Activated naive CD4-positive, alpha-beta T cell treated with Interleukin-2 at 50 U/mL for 16 hours (primary cell): Measurements from ENCODE around the gene ATXN1.
"Not testable (repeated sequence)": the region's sequence is repeated elsewhere in the genome, so short reads cannot be mapped to it uniquely, and the experiment has no call there.

ENCODE experiments used
- DNase-seq: peaks from one replicate; pipeline ENCODE4 v3.0.0-alpha.2; 2020

ATXN1 gene

DNA sequence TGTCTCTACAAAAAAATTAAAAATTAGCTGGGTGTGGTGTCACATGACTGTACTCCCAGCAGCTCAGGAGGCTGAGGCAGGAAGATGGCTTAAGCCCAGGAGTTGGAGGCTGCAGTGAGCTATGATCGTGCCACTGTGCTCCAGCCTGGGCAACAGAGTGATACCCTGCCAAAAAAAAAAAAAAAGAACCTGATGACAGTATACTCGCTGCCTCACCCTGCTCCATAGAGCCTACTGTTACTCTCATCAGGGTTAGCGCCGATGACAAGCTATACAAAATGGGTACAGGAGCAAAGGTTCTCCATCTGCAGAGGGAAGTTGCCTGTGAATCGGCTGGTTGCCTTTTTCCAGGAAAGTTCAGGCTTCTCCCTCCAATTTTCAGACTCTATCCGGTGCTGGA, 469.5 kb downstream of the ATXN1 start:
- DNase-seq, result no peak

DNA sequence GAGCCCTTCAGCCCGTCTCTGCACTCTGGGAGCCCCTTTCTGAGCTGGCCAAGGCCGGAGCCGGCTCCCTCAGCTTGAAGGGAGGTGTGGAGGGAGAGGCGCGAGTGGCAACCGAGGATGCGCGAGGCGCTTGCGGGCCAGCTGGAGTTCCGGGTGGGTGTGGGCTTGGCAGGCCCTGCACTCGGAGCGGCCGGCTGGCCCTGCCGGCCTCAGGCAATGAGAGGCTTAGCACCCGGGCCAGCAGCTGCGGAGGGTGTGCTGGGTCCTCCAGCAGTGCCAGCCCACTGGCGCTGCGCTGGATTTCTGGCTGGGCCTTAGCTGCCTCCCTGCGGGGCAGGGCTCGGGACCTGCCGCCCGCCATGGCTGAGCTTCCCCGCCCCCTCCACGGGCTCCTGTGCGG, 473.1 kb downstream of the ATXN1 start:
- DNase-seq, result no peak

DNA sequence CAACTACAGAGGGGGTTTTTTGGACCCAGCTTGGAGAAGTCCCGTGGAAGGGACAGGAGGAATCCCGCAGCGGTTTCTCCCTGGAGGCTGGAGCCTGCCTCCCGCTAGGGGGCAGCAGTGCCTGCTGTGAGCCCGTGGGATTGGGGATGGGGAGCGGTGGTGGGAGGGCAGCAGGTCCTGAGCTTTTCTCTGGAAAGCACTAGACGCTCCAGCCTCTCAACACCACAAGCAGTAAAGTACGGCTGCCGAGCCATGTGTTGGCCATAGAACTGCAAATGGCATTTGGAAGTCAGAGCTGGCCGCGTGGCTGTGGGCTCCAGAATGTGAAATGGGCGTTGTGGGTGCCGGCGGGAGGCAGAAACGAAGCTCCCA, 475.1 kb downstream of the ATXN1 start:
- peak; percentile 29 for DNase-seq

DNA sequence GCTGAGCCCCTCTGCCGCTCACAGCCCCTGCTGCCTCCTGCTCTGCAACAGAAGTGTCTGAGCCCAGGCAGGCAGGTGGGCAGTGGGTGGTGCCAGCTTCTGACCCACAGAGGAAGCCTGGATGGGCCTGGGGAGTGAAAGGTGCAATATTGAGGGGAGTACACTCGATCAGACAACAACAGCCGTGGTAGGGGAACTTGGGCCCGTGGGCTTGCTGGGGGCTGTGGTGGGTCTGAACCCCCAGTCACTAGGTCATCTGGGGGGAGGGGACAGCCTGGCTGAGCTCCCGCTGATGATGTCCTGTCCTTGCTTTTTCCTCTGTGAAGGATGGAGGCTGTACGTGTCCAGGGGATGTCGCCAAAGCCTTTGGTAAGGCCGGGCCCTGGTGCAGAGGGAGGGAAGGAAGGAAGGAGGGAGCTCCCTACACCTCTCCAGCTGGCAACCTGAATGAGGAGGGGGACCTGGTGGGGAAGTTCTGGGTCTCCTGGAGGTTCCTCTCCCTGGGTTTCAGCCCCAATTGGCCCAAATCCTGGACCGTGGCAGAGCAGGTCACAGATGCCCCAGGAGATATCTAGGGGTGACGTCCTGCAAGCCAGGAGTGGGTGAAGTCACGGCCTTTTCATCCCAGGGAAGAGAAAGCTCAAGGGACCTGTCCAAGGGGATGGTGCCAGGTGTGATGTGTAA, 475.7 kb downstream of the ATXN1 start:
- no peak for DNase-seq

DNA sequence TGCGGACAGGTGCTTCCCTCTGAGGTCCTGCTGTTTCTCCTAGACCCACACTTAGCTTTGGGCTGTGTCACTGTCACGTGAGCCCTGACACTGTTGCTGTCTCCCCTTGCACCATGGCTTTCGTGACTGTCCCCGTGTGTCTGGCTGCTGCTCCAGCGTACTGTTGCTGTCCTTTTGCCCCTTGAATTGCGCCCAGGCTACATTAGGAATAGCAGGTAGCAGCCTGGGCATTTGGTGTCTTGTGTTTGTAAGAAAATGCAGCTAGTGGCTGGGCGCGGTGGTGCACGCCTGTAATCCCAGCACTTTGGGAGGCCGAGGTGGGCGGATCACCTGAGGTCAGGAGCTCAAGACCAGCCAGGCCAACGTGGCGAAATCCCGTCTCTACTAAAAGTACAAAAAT, 476.8 kb downstream of the ATXN1 start:
- DNase-seq, result no peak

DNA sequence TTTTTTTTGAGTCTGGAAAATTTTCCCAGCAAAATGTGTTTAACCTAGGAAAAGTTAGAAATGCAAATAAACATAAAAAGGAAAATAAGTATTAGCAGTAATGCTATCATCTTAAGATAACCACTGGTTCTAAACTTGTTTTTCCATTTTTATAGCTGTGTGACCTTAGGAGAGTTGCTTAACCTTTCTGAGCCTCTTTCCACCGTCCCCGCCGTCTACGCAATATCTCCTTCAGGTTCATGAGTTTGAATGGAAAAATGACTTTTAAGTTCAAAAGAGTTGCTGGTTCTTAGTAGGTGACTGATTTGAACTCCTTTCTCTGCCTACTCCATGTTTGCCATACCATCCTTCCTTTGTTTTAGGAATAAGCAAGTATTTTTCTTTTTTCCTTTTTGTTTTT, 478.9 kb downstream of the ATXN1 start:
- DNase-seq, result no peak

DNA sequence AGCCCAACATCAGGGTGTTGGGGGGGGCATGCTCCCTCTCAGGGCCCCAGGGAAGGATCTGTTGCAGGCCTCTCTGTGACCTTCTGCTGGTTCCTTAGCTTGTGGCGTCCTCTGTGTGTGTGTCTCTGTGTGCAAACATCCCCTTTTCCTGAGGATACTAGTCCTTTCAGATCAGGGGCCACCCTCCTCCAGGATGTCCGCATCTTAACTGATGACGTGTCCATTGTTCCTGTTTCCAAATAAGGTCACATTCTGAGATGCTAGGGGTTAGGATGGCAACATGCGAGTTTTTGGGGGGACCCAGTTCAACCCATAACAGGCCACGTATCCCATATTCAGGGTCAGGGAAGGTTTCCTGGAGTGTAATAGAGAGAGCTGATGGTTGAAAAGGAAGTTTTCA, 482.0 kb downstream of the ATXN1 start:
- no peak for DNase-seq

DNA sequence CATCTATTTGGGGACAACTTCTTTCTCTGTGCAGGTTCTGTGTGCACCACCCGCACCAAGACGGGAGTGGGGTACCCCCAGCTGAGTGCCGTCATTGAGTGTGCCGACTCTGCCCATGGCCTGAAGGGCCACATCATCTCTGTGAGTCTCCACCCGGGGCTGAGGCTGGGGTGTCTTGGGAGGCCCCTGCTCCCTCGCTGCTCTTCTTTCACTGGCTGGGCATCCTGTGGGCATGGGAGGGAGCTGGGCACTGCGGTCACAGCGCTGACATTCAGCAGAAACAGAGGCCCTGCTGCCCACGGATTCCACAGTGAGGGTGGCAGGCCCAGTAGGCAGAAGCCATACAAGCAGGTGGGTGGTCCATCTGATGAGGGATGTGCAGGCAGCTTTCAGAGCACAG, 482.5 kb downstream of the ATXN1 start:
- DNase-seq, result no peak

DNA sequence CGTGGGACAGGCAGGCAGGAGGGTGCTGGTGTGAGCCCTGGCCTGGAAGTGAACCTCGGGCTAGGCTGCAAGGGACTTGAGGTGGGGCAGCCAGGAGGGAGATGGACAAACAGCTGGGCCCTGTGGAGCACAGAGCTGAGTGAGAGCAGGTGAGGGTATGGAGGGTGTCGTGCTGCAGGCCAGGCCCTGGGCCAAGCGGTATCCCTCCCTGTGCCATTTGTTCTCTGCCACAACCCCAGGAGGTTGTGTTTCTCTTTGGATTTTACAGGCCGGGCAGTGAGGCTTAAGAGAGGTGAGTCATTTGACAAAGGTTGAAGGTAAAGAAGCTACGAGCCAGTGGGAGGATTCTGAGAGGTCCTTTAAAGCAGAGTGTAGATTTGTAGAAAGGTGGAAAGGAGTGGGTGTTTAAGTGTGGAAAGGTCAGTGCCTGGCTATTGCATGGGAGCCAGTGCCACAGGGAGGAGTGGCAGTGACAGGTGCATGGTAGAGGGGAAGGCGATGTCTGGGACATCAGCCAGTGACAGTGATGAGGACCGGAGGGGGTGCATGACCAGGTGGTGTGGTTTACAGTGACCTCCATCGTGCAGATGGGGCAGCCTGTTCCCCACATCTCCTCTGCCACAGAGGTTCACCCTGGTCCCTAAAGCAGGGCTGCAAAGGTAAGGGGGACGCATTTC, 483.1 kb downstream of the ATXN1 start:
- no peak for DNase-seq

DNA sequence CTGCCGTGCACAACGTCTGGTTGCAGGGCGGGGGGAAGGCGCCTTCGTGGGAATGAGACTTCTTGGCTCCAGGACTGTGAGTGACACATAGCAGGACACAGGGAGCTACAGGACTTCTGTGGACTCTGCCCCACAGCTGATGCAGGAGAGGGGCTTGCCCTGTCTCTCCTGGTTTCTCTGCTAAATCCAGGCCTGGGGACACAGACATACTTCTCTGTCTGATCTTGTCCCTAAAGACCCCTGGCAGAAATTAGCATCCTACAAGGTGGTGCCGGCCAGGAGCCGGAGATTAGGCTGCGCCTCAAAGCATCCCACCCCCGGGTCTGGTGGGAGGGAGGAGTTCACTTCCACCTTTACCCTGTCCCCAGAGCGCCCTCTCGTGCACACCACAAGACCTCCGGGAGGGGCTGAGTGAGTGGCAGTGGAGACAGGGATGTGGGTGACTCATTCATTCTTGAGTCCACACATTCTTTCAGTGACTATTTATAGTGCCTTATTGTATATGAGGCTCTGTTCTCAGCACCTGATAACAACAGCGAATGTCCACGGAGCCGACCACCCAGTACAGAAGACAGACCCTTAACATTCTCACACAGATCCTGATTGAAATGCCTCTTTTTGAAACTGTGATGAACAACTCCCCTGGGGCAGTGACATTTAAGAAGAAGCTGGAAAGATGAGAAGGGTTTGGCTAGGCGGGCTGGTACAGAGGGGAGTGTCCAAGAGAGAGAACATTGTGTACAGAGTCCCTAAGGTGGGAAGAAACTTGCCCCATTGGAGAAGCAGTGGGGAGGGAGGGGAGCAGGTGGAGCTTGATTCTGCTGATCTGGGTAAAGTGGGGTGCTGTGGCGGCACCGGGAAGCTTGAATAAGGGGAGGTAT, 483.9 kb downstream of the ATXN1 start:
- DNase-seq, result no peak

DNA sequence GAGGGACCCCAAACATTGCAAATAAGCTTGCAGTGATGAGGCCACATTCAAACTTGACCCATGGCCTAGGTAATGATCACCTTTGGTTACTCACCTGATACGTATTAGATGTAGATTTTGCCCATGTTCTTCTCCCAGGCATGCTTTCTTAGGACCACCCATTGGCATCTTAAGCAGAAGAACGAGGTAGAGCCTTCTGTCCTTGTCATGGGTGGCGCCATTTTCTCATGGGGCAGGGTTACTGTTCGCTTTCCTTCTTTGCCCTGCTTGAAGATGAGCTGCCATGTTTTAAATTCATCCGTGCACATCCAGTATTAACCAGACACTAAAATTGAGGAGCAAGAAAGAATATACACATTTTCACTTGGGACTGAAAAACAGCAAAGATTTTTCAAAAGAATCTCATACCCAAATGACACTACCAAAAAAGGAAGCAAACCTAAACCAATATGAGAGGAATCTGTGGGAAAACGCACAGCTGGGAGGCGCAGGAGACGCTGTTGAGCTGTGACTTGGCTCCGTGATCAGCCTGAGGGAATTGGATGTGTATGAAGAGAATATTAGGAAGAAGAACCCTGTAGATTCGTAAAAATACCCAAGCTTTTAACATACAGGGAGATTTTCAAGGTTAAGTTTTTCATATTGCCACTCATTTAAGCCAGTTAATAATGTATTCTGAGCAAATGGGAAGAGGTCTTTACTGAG, 486.2 kb downstream of the ATXN1 start:
- no peak for DNase-seq

DNA sequence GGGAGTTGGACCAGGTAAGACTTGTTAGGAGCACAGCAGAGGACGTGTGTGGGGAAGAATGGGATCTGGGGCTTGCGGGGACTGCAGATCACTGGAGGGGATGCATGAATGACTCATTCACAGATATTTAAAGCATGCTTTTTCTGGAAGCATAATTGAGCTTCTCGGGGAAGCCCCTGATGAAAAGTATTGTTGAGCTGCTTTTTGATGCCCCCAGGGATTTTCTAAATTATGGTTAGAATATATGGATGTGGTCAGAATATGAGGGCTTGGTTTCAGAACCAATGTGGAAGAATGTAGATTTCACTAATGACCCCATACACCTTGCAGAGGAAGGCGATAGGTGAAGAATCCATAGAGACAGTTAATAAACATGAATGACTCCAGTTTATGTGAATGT, 486.8 kb downstream of the ATXN1 start:
- no peak for DNase-seq

DNA sequence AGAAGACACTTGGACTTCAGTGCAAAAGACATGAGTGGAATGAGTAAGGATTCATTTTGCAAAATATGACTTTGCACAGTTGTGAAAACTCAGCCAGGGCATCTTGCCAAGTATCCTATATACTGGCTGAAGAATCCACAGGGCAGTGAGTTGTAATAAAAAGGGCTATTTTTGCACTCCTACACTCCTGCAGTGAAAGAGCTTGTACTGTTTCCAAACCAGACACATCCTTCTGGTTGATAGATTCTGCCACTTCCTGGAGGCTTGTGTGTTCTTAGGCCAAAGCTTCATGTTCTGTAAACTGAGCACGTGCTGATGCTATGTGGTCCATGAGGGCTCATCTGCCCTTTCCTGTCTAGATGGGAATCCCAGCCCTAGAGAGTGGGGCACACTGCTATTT, 488.0 kb downstream of the ATXN1 start:
- no peak for DNase-seq

DNA sequence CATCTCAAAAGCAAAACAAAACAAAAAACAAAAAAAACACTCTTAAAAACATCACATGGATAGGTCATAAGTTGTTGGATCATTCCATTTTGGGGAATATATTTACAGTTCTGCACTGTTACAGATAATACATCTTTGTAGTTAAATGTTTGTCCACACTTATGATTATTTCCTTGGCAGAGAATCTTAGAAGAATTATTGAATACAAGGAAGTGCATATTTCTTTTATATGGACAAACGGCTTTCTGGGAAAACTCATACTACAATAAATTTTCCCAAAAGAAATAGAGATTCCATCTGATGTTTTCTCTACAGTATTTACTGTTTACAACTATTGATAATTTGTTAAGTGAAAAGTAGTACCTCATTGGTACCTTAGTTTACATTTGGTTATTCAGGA, 489.1 kb downstream of the ATXN1 start:
- no peak for DNase-seq

DNA sequence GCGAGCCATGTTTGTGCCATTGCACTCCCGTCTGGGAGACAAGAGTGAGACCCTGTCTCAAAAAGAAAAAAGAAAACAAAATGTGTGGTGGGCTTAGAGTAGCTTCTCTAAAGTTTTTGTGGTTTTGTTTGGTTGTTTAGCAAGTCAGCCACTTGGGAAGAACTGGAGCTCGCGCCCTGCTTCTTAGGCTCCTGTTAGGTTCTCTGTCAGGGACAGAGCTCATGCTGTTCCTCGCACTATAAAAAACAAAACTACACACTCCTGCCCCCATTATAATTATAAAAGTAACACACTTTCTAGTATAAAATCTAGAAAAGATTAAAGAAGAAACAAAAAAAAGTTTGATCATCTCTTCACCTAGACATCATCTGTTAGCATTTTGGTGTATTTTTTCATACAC, 489.8 kb downstream of the ATXN1 start:
- no peak for DNase-seq

DNA sequence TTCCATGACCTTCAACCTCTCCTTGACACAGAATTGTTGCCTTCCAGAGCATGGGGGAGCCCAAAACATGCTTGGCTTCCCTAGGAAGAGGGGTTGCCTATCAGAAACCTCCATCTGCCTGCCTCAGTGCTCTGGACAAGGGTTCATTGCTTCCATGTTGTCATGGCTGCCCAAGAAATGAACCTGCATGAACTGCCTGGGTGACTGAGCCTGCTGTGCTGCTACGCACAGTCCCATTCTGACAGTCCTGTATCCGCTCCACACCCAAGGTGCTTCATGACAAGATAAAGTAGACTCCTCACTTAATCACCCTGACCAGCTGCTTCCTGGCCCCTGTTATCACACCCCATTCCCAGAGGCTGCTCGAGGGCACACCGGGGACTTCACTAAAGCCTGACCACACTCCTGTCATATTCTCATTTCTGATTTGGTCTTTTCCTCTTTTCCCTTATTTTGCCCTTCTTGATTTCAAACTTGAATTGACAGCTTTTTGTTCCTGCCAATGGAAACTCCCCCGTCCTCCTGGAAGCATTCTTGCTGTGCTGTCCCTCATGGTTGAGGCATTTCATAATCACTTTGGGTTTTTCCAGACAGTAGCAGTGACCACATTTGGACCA, 491.0 kb downstream of the ATXN1 start:
- DNase-seq, result no peak

DNA sequence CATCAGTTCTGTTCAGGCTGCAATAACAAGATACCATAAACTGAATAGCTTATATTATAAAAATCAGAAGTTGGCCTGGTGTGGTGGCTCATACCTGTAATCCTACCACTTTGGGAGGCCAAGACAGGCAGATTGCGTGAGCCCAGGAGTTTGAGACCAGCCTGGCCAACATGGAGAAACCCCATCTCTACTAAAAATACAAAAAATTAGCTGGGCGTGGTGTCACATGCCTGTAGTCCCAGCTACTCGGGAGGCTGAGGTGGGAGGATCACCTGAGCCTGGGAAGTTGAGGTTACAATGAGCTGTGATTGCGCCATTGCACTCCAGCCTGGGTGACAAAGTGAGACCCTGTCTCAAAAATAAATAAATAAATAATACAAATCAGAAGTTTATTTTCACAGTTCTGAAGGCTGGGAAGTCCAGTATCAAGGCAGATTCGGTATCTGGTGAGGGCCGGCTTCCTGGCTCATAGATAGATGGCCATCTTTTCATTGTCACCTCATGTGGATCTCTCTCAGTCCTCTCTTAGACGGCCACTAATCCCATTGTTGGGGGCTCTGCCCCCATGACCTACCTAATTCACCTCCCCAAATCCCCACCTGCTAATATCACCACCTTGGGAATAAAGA, 491.7 kb downstream of the ATXN1 start:
- DNase-seq, result not testable (repeated sequence)

DNA sequence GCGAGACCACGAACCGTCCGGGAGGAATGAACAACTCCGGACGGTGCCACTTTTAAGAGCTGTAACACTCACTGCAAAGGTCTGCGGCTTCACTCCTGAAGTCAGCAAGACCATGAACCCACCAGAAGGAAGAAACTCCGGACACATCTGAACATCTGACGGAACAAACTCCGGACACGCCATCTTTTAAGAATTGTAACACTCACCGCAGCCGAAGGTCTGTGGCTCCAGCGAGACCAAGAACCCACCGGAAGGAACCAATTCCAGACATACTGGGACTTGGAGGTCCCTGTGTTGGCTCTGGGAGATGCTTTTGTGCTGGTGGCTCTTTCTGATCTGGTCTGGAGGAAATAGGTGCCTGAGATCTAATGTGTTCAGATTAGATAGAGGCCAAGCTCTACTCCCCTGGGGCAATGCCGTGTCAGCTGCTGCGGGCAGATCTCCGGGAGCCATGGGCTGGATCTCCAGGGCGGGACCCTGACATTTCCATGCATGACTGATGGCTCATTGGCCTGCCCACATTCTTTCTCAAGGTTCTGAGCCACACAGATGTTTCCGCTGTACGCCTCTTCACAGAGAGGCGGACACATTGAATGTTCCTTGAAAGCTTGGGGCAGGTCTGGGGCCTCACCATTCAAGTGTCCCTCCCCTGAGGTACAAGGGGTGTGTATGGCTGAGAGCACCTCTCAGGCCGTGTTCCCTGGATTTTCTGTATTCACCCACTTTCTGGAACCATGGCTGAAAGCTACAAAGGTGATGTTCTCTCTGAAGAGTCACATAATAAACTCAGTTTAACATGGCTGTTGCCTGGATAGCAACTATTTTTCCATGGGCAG, 493.6 kb downstream of the ATXN1 start:
- no peak for DNase-seq

DNA sequence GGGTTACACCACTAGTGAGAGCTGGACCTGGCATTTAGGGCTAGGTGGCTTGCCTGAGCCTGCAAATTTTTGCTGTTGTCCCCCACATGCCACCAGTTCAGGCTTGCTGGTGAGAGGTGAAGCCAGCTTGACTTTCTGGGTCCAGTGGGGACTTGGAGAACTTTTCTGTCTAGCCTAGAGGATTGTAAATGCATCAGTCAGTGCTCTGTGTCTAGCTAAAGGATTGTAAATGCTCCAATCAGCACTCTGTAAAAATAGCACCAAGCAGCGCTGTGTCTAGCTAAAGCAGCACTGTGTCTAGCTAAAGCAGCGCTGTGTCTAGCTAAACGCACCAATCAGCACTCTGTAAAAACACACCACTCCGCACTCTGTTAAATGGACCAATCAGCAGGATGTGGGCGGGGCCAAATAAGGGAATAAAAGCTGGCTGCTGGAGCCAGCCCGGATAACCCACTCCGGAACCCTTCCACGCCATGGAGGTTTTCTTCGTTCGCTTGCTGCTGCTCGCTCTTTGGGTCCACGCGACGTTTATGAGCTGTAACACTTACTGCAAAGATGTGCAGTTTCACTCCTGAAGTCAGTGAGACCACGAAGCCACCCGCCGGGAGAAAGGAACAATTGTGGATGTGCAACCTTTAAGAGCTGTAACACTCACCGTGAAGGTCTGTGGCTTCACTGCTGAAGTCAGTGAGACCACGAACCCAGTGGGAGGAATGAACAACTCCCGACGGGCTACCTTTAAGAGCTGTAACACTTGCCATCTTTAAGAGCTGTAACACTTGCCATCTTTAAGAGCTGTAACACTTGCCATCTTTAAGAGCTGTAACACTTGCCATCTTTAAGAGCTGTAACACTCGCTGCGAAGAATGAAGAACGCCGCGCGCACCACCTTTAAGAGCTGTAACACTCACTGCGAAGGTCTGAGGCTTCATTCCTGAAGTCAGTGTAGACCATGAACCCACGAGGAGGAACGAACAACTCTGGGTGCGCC, 495.6 kb downstream of the ATXN1 start:
- DNase-seq, result no peak

DNA sequence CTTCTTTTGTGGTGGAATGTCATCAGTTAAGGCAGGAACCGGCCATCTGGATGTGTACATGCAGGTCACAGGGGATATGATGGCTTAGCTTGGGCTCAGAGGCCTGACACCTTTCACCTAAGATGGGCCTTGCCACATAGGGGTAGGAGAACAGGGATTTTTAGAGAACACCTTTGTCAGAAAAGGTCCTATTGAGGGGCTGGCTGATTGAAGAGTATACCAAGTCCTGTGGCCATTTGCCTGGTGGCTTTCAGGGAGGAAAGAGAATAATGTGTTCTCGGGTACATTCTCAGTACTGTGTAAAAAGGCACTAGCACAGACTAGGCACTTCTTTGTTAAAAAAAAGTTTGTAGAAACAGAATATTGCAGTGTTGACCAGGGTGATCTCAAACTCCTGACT, 496.5 kb downstream of the ATXN1 start:
- no peak for DNase-seq
